GM18498 (cell line): ENCODE measurements around the gene MFSD6.
A peak's percentile ranks its signal among the peaks of the same experiment; 100 is the strongest.
"Not testable (repeated sequence)": the region's sequence is repeated elsewhere in the genome, so short reads cannot be mapped to it uniquely, and the experiment has no call there.

Experiments used
- ATAC-seq: cut with Tn5 transposase; IDR thresholded peaks from one replicate; pipeline ENCODE4 v1.9.1; 2021; ENCODE audit warnings: mild to moderate bottlenecking, moderate library complexity; ENCODE audit not compliant: unreplicated experiment

The MFSD6 gene

DNA sequence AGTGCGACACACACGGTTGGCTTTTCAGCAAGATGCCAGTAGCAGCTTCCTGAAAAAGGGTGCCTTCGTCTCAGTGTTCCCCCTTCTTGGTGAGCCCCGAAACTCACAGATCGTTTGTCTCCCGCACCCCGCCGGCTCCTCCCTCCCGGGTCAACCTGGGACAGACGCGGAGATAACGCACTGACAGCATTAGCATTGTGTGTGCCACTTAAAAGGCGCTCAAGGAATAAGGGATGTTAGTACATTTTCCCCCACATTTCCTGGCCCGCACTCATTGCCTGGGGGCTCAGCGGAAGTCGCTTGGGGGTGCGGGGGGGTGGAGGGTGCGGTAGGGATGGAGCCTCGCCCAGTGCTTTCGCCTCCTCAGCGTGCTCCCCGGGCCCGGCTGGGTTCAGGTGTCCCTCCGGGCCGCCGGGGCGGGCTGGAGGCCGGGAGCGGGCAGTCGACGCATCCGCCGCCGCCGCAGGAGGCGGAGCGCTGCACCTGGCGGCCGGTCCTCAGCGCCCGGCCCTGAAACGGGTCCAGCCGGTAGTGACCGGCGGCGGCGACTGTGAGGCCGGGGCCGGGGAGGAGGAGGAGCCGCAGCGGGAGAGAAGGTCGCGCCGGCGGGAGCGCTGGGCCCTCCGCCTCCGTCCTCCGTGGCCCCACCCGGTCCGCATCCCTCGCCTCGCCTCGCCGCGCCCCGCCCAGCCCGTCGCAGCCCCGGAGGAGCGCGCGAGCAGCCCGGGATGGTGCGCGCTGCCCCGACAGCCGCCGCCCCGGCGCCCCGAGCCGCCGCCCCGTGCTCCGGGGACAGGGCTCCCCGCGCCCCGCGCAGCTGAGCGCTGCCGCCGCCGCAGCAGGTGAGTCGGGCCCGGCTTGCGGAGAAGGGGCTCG, at the start of gene MFSD6:
TSS of gene MFSD6 (plus strand) at position 694 of the 876 bp plus-strand sequence. CDS start 27,675 bp downstream, outside the sequence.
- peak; percentile 68 for ATAC-seq

DNA sequence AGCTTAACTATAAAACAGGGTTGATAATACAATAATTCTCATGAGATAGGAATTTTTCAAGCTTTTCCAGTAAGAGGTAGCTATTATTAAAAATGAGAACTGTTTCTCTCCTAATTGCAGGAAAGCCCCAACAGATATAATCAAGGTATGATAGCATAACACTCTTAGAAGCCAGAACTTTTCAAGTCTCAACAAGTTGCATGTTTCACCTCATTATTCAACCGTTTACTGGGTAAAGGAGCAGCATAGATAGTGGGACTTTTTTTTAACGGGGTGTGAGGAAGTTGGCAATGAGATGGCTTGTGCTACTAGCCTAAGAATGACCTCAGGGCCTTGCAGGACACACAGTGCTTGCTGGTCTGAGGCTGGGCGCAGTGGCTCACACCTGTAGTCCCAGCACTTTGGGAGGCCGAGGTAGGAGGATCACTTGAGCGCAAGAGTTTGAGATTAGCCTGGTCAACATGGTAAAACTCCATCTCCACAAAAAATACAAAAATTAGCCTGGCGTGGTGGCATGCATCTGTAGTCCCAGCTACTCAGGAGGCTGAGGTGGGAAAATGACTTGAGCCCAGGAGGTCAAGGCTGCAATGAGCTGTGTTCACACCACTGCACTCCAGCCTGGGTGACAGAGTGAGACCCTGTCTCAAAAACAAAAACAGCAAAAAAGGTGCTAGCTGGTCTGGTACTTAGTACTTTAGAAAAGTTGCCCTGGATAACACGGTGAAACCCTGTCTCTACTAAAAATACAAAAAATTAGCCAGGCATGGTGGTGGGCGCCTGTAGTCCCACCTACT, 49.3 kb upstream of the MFSD6 start:
- not testable (repeated sequence) for ATAC-seq

DNA sequence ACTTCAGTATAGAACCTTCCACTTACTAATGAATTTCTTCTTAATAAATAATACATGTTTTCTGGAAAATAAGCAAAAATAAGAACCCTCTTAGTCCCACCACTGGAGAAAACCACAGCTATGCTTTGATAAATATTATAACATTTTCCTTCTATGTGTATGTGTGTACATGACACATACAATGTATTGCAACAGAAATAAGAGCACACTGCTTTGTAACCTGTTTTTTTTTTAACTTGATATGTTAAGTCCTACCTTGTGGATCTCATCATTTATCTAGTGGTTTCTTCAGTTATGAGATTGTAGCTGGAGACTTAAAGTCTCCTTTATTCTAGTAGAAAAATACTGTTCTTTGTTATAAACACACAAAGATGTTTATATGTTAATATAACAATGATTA, 47.6 kb upstream of the MFSD6 start:
- no peak for ATAC-seq

DNA sequence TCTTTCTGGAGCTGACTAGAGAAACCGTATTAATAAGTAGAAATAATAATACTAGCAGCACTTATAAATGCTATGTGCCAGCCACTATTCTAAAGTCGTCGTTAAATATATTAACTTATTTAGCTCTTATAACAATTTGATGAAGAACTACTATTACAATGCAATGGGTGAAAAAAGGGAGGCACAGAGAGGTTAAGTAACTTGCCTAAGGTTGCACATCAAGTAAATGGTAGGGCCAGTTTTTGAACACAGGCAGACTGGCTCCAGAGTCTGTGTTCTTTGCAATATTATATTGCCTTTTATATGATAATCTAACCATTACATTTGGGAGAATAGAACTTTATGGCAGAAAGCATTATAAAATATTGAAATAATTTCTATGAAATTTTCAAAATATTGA, 47.2 kb upstream of the MFSD6 start:
- no peak for ATAC-seq

DNA sequence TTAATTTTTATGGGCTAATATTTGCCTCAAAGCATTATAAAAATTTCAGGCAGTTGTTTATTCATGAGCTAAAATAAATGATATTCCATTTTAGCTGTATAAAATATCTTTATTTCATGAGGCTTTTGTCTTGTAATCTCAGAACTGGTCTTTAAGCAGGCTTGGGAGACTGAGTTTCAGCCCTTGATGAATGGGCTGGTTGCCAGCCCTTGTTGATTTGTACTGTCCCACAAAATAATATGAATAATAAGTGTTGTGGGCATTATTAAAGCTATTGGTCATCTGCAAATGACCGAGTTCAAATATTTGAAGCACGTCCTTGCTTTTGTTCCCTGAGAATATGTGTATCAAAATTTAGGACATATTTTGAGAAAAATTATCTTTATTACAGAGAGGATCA, 46.6 kb upstream of the MFSD6 start:
- ATAC-seq: no peak

DNA sequence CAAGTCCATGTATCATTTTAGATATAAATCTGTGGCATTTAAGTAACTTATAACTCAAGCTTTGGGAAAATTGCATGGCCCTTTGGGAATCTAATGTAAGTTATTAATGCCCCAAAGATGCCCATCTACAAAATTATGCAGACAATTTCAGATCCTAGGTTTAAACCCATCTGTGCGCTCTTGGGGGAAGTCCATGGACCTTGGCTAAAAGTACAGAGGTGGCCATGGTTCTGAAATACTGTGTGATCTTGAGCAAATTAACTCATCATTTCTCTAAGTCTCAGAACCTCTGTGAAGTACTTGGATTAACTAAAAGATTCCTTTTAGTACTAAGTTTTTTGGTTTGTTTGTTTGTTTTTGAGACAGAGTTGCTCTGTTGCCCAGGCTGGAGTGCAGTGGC, 45.3 kb upstream of the MFSD6 start:
- ATAC-seq: no peak

DNA sequence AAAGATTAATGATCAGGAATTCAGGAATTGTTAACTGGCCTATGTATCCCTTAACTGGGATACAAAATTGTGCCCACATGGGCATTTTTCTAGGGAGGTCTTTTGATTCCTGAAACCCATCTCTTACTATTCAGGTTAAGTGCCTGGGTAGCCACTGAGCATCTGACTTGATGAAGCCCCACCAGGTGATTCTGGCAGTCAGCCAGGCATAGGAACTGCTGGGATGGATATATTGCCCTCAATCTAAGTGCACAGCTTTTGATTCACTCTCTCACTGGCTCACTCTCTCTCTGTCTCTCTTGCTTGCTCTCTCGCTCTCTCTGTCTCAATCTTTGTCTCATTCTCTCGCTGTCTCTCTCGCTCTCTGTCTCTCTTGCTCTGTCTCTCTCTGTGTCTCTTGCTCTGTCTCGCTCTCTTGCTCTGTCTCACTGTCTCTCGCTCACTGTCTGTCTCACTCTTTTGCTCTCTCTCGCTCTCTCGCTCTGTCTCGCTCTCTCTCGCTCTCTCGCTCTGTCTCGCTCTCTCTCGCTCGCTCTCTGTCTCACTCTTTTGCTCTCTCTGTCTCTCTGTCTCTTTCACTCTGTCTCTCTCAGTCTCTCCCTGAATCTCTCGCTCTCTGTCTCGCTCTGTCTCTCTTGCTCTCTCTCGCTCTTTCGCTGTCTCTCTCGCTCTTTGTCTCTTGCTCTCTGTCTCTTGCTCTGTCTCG, 42.5 kb upstream of the MFSD6 start:
- no peak for ATAC-seq

DNA sequence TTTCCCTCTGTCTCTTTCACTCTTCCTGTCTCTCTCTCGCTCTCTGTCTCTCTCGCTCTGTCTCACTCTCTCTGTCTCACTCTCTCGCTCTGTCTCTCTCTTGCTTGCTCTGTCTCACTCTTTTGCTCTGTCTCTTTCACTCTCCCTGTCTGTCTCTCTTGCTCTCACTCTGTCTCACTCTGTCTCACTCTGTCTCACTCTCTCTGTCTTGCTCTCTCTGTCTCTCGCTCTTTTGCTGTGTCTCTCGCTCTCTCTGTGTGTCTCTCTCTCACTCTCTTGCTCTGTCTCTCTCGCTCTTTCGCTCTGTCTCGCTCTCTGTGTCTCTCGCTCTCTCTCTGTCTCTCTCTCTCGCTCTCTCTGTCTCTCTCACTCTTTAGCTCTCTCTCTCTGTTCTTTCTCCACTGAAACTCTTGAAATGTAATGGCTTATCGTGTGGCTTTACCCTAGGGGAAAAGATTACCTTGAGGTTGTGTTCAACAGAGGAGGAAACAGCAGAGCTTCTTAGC, 41.9 kb upstream of the MFSD6 start:
- ATAC-seq: no peak

DNA sequence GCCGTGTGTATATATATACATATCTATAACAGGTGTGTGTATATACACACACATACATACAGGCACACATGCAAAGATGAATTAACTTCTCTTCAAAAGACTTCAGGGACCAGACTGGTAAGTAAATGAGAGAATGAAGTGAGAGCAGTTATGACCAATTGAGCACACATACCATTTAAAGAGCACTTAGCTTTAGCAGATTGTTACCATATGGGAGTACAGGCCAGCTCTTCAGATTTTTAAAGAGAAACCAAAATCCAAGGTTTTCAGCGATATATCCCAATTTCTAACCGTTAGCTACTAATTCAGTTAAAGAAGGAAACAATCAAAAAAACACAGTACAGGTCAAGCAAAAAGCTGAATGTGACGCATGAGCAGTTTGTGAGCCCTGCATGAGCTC, 41.1 kb upstream of the MFSD6 start:
- ATAC-seq: no peak

DNA sequence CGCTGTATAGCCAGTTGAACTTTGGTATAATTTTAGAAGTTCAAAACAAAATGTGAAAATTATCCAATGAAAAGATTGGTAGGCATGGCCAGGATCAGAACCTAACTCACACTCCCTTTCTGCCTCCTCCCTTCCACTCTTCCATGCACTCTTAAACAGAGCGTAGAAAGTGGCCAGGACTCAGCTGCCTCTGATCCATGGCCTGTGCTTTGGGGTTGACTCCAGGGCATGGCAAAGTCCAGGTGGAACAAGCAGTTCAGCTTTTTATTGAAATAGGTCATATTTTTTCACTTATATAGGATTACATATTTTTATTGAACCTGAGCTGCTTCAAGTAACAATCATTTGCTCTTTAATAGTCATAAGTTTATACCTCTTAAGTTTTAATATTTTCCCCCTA, 38.5 kb upstream of the MFSD6 start:
- ATAC-seq: no peak

DNA sequence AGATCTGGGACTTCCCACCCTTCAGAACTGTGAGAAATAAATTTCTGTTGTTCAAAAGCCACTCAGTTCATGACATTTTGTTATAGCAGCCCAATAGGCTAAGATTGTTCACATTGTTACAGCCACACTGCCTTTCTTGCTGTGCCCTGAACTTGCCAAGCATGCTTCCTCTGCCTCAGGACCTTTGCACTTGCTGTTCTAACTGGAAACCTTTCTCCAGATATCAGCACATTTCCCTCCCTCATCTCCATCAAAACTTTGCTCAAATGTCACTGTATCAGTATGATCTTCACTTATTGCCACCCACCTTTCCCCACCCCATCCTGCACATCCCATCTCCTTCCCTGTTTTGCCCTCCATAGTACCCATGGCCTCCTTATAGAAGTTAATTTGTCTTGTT, 32.1 kb upstream of the MFSD6 start:
- ATAC-seq: no peak

DNA sequence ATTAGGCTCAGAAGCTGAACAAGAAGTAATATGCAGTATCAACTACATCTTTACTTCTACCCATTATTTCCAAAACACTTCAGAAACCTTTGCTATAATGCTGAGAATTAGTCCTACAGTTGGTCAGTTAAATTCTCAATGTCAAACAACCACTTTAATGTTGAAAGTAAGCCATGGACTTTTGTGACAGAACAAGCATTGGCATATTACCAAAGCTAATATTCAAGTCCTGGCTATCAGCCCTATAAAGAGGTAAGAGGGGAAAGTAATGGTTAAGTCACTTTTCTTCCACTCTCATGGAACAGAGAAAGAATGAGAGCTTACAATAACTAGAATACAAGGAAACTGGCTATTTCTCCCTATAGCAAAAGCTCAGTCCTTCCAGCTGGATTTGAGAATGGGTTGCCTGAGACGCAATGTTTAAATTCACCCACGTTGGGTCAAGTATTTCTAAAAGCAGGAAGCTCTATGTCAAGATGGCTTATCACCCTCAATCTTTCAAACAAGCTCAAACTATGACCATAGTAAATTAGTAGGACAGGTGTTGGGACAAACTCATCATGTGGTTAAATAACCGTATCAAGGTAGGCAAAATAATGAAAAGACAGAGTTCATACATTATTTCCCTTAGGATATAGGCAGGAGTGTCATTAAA, 31.4 kb upstream of the MFSD6 start:
- ATAC-seq: no peak

DNA sequence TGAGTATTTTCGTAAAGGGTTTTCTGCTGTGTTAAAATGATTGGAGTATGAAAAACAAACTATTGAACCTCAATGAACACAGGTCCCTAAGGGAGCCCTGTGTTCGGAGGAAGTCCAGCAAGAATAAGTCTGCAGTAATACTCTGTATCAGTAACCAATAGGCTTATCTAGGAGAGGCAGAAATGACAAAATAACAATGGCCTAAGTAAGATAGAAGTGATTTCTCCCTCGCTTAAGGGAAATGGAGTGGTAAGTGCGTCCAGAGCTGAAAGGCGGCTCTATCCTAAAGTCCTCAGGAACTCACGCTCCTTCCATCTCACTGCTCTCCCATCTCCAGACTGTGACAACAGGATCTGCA, 29.3 kb upstream of the MFSD6 start:
- ATAC-seq: no peak

DNA sequence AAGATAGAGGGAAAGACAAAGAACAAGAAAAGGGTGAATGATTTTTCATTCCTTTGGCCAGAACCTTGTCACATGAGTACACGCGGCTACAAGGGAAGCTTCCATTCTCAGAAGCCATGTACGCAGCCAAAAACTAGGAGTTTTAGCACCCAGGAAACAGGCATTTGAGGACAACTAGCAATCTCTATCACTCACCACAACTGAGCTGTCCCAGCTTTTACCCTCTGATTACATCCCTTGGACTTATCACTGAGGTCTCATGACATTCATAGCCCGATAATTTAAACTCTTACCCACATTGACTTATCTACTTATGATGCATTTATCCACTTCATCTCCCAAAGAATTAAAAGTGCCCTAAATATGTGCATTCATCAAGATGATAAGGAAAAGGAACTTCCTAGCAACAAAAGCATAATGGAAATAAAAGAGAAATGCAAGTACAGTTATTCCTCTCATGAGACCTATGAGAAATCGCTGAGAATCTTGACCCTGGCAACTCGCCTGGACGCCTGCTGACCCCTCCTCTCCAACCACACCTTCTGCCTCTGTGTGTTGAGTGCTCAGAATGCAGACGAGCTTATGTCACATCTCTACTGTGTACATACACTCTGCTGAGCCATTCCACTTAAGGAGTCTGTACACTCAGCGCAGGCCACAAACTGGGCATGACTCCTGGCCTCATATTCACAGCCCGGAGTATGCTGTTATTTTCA, 28.7 kb upstream of the MFSD6 start:
- ATAC-seq: no peak

DNA sequence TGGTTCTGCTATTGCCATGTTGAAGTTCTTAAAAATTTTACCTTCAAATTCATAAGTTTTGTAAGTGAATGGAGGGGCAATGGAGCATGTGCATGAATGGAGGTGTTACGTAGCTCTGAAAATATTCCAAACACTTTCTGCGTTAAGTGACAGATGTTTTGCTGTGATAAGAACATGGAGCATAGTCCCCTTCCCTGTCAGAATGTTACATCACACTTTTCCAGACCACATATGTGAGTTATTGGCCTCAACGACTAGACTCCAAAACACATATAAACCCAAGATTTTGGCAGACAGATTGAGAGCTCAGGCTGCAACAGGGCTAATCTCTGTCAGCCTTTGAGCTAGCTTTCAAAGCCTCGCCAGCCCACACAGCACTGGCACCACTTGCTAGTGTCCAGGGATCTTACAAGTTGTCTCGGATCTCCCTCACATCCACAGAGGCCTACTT, 27.2 kb upstream of the MFSD6 start:
- no peak for ATAC-seq

DNA sequence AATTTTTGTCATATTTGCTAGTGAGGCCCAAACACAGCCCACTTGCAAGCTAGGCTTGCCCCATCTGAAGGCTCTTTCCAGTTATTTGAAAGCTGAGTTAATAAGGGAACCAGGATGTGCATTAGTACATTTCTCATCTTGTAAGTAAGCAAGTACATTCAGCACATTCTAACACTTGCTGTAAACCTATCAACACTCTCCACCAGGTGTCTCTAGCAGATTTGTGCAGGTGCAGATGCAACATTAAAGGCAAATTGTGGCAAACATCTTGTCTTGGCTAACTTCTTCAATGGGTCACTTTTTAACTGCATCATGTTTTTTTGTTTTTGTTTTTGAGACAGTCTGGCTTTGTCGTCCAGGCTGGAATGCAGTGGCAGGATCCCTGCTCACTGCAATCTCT, 25.3 kb upstream of the MFSD6 start:
- peak; percentile 89 for ATAC-seq

DNA sequence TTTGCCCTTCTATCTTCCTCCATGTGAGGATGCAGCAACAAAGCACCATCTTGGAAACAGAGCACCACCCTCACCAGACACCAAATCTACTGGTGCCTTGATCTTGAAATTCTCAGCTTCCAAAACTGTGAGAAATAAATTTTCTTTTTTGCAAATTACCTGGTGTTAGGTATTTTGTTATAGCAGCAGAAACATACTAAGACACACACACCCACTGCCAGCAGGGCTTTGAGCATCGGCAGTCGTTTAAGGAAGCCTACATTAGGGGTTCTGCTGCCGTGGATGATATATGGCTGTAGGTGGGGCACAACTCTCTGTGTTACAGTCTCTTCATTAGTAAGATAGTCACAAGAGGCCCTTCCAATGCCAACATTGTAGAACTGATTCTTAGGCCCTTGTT, 20.7 kb upstream of the MFSD6 start:
- ATAC-seq: no peak

DNA sequence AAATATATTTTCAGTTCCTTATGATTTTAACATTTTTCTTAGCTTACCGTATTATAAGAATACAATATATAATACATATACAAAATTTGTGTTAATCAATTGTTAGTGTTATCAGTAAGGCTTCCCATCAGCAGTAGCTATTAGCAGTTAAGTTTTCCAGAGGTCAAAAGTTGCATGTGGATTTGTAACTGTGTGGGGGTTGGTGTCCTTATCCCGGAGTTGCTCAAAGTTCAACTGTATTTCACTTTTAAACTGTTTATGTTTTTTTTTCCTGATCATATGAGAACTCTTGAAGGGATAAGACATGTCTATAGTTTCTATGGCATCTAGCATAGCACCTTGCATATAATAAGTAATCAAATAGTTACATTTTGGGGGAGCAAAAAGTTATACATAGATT, 11.9 kb upstream of the MFSD6 start:
- no peak for ATAC-seq

DNA sequence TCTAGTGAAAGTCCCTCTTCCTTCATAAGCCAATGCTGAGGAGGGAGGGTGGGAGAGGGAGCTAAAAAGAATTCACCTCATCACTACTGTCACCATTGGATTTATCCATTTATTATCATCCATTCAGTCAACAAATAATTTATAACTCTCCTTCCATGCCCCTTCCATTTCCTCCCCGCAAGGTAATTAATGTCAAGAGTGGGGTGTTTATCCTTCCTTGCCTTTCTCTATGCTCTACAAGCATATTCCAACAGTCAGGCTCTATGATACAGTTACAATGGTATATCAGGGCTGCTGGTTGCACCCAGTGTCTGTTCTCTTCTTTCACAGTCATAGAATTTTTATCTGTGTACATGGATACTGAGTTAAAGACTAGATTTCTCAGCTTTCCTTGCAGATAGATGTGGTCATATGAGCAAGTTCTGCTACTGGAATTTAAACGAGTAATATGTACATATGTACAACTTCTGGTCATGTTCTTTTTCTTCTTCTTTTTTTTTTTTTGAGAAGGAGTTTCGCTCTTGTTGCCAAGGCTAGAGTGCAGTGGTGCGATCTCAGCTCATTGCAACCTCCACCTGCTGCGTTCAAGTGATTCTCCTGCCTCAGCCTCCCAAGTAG, 5.1 kb upstream of the MFSD6 start:
- no peak for ATAC-seq

DNA sequence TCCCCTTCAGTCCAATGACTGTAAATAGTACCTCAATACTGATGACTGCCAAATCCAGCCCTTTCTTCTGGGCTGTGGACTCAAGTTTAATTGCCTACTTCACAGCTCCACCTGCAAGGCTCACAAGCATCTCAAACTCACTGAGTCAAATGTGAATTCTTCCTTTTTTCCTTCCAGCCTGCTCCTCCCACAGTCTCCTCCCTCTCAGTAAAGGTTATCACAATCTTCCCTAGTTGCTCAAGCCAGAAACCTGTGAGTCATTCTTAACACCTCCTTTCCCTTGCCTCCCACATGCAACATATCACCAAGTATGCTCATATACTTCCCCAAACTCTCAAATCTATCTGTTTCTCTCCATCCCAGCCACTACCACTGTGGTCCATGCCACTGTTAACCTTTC, 3.7 kb upstream of the MFSD6 start:
- ATAC-seq: no peak
